SJSA1 (cell line): ENCODE measurements around the gene SLC44A5. TPM values are rescaled to one million over a fixed set of nuclear protein-coding genes. Genes with fewer than 3 reads are reported as not detected.
"Not testable (repeated sequence)": the region's sequence is repeated elsewhere in the genome, so short reads cannot be mapped to it uniquely, and the experiment has no call there.

Experiments
- DNase-seq, 2 experiments: peaks; one replicate each; pipeline ENCODE4 v3.0.0-alpha.2; 2015 to 2020; ENCODE audit warnings: low spot score in 2 of 2, low read depth in 1 of 2
- H3K27ac ChIP-seq: fragments of 250-450 bp; sonication (Bioruptor Pico); 2 replicates; pipeline ENCODE4 v1.5.1; 2020; ENCODE audit warnings: mild to moderate bottlenecking, moderate library complexity
- H3K27me3 ChIP-seq: fragments of 250-450 bp; sonication (Bioruptor Pico); replicated peaks from 2 replicates; pipeline ENCODE4 v1.5.1; 2020; ENCODE audit warnings: mild to moderate bottlenecking, moderate library complexity
- H3K36me3 ChIP-seq: fragments of 250-450 bp; sonication (Bioruptor Pico); 2 replicates; pipeline ENCODE4 v1.5.1; 2020; ENCODE audit warnings: mild to moderate bottlenecking
- H3K4me1 ChIP-seq: fragments of 250-450 bp; sonication (Bioruptor Pico); replicated peaks from 2 replicates; pipeline ENCODE4 v1.6.1; 2021; ENCODE audit warnings: mild to moderate bottlenecking
- H3K4me3 ChIP-seq: fragments of 250-450 bp; sonication (Bioruptor Pico); 2 replicates; pipeline ENCODE4 v1.5.1; 2020; ENCODE audit warnings: mild to moderate bottlenecking
- H3K9me3 ChIP-seq: fragments of 250-450 bp; sonication (Bioruptor Pico); replicated peaks from 2 replicates; pipeline ENCODE4 v1.5.1; 2020; ENCODE audit warnings: mild to moderate bottlenecking
- total RNA-seq: library from RNA; depleted of rRNA; stranded (reverse); fragments of >200 nt; shearing (Covaris generic); gene quantifications from 2 replicates; pipeline ENCODE4 v1.2.3, GENCODE V29; 2014

The SLC44A5 gene
- total RNA-seq, 1 experiment from 2014 or later: 0.05 TPM

- no peak for DNase-seq
- Histone ChIP-seq H3K27ac (no peak overlapping the region), H3K4me3 (no peak overlapping the region), H3K36me3 (no peaks in the 10 kb centered on the region), H3K27me3 (peaks cover 3% of the 10 kb centered on the region; the same call in 1 of the 2 replicates), H3K4me1 (no peaks in the 10 kb centered on the region), H3K9me3 (no peaks in the 10 kb centered on the region)
These were observed 399.3 kb downstream of the SLC44A5 start for GRCh38 chr1:75211648-75212047.

DNA sequence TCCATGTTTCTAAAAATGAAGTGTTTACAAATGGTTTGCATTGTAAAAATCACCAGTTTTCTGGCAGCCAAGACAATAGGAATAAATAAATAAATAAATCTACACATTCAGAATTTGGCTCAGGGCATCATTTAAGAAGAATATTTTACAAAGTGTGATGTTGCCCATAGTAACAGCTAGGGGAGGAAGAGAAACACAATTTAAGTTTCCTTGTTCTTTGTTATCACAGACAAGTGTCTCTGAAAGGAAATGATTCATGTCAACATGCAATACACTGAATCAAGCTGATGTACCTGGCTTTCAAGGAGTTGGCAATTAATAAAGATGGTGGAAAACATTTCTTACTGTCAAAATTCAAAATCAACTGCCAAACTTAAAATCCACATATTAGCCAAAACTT lies 402.1 kb downstream of the SLC44A5 start:
- H3K4me3 ChIP-seq: no peak overlapping the region
- H3K27me3 ChIP-seq: peaks cover 4% of the 10 kb centered on the region; the same call in 1 of the 2 replicates
- no peak overlapping the region for H3K27ac ChIP-seq
- H3K9me3 ChIP-seq: no peaks in the 10 kb centered on the region
- DNase-seq: no peak
- H3K4me1 ChIP-seq: no peaks in the 10 kb centered on the region
- H3K36me3 ChIP-seq: no peaks in the 10 kb centered on the region

DNA sequence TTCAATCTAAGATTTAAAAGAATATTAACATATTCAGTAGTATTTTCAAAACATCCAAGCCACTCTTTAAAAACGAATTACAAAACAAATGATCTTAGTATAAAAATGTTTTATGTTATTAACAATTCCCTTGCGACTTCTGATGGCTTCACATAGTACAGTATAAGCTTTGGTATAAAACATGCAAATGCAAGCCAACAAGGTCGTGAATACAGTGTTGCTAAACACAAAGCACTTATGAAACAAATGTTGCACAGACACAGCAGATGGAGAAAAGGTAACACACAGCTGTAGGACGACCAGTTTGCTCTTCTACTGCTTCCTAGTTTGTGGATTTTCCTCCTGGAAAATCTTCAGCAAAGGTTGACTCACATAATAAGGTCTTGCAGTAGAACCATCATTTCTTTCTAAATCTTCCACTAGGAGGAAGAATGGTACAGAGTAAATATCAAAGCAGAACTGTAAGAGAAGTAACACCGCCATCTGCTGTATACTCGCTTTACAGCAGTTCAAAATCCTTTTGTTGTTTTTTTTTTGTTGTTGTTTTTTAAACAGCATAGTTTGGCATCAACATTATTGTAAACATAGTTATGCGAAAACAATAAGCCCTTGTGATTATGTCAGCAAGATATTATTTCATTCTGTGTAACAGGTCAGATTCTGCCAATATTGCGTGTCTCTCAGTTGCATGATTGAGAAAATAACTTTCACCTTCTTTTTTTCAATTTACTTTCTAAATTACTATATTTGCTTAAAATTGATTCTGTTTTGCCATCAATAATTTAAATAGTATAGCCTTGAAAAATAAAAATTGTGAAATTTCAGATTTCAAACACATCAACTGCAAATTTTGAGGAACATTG lies 407.3 kb downstream of the SLC44A5 start:
- peak in 1 of 2 experiments; percentile 61 for DNase-seq
- no peak overlapping the region for H3K4me3 ChIP-seq

DNA sequence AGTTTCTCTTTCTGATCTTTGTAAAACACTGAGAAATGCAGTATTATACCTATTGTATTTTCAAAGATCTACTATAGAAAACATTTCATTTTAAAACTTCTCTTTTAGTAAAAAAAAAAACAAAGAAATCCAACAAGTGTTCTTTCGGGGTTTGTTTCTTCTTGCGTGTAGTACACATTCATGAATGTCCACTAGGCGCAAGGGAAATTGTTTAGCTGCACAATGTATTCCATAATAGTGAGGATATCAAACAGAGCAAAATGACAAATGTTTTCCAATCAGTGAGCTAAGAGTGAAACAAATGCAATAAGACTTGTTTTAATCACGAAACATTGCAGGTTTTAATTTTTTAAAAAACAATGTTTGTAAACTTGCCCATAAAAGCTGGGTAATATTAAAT lies 408.2 kb downstream of the SLC44A5 start:
- no peak for DNase-seq
- Histone ChIP-seq H3K36me3 (no peaks in the 10 kb centered on the region), H3K9me3 (no peaks in the 10 kb centered on the region), H3K27me3 (0 out of 2 replicates have a peak, but pooled peaks cover 4% of the 10 kb centered on the region), H3K27ac (no peak overlapping the region), H3K4me3 (no peak overlapping the region), H3K4me1 (no peaks in the 10 kb centered on the region)

More for the DNA sequence above, 407.3 kb downstream of the SLC44A5 start:
- Histone ChIP-seq H3K9me3 (no peaks in the 10 kb centered on the region), H3K4me1 (no peaks in the 10 kb centered on the region), H3K36me3 (no peaks in the 10 kb centered on the region), H3K27ac (no peak overlapping the region), H3K27me3 (0 out of 2 replicates have a peak, but pooled peaks cover 4% of the 10 kb centered on the region)

DNA sequence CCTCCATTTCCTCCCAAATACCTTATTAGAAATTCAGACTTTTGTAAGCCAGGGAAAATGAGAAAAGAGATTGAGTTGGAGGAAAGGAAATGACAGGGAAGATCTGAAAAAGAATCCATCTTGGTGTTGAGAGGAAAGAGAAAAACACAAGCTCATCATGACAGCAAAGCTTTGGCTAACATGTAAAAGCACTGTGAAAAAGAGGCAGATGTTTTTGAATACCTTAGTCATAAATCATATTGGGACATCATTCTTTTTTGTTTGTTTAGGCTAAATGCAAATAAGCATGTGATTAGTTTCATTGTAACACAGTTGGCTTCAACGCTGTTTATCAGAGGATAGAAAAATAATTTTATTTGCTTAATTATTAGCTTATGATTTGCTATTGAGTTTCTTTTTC lies 412.2 kb downstream of the SLC44A5 start:
- peaks cover 23% of the 10 kb centered on the region for H3K27me3 ChIP-seq
- no peaks in the 10 kb centered on the region for H3K9me3 ChIP-seq
- H3K27ac ChIP-seq: no peak overlapping the region
- H3K4me1 ChIP-seq: no peaks in the 10 kb centered on the region
- no peak overlapping the region for H3K4me3 ChIP-seq
- H3K36me3 ChIP-seq: no peaks in the 10 kb centered on the region
- no peak for DNase-seq

DNA sequence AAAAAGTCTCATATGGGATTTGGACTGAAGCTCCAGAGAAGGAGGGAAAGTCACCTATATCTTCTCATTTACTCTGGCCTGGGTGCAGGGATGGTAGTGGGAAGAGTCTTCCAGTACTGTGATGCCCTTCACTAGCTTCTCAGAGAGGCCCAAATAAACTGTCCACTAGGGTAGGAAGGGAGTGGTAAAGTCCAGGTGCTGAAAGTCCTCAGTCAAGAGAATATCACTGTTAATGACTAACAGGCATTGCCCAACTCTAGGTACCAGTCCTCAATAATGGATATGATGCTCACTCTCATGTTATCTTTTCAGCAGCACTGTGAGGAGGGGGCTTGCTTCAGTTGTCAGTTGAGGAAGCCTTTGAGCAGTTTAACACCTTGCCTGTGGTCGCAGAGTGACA lies 412.8 kb downstream of the SLC44A5 start:
- Histone ChIP-seq H3K9me3 (no peaks in the 10 kb centered on the region), H3K27me3 (peaks cover 29% of the 10 kb centered on the region), H3K4me1 (no peaks in the 10 kb centered on the region), H3K36me3 (no peaks in the 10 kb centered on the region), H3K4me3 (no peak overlapping the region), H3K27ac (no peak overlapping the region)
- no peak for DNase-seq

DNA sequence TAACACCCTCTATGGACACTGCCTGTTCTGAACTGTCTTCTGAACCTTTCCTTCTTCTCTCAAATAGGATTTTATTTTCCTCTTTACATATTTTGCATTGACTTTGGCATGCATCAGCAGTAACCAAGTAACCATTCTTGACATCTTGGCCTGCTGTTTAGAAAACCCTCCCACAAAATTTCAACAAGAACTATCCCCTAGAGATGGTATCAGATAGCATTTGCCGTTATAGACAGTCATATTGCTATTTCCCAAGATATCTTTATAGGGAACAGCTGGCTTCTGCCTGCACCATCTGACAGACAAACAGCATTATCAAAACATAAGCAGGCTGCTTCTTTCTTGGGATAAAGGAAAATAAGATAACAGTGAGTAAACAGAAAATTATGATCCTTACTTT lies 422.0 kb downstream of the SLC44A5 start:
- Histone ChIP-seq H3K4me1 (no peaks in the 10 kb centered on the region), H3K4me3 (no peak overlapping the region), H3K36me3 (no peaks in the 10 kb centered on the region), H3K27me3 (peaks cover 13% of the 10 kb centered on the region), H3K27ac (no peak overlapping the region), H3K9me3 (no peaks in the 10 kb centered on the region)
- no peak for DNase-seq

- H3K4me1 ChIP-seq, H3K27ac ChIP-seq, DNase-seq, H3K36me3 ChIP-seq, H3K9me3 ChIP-seq, H3K4me3 ChIP-seq, H3K27me3 ChIP-seq: not testable (repeated sequence)
These were observed 429.5 kb downstream of the SLC44A5 start for GRCh38 chr1:75181214-75181955.

DNA sequence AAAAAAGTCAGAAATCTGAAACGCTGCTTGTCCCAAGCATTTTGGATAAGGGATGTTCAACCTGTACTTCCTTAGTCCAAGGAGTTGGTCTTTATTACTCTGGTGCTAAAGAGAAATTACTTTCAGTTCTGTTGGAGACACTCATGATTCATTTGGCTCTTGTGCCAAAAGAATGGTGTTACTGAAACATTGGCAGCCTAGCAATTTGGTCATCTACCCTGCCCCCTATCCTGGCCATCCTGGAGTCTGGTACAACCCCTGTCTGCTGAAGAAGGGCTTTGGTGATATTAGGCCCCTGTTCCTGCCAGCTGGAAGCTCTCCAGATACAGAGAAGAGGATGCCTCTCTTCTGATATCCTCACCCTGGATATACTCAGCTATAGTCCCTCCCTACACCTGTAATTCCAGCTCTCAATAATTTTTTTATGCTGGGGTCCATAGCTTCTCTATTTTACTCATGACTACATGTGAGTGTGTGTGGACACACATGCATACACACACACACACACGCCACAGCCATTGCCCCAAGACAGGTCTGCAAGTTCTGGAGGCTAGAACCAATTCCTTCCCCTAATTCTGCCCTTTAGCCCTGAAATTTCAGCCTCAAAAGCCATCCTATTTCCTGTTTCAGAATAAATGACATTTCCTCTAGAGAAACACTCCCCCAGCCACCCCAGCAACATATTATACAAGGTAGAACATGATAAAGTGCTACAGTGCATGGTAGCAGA lies 436.7 kb downstream of the SLC44A5 start:
- H3K36me3 ChIP-seq: no peaks in the 10 kb centered on the region
- H3K4me1 ChIP-seq: no peaks in the 10 kb centered on the region
- no peaks in the 10 kb centered on the region for H3K27me3 ChIP-seq
- no peak overlapping the region for H3K27ac ChIP-seq
- H3K9me3 ChIP-seq: no peaks in the 10 kb centered on the region
- no peak overlapping the region for H3K4me3 ChIP-seq
- DNase-seq: no peak

- no peak for DNase-seq
- Histone ChIP-seq H3K27ac (no peak overlapping the region), H3K9me3 (no peaks in the 10 kb centered on the region), H3K36me3 (no peaks in the 10 kb centered on the region), H3K27me3 (no peaks in the 10 kb centered on the region), H3K4me1 (no peaks in the 10 kb centered on the region), H3K4me3 (no peak overlapping the region)
These were observed 438.4 kb downstream of the SLC44A5 start for GRCh38 chr1:75172556-75172955.

- no peak for DNase-seq
- Histone ChIP-seq H3K36me3 (no peaks in the 10 kb centered on the region), H3K4me1 (no peaks in the 10 kb centered on the region), H3K4me3 (no peak overlapping the region), H3K27ac (no peak overlapping the region), H3K9me3 (no peaks in the 10 kb centered on the region), H3K27me3 (no peaks in the 10 kb centered on the region)
These were observed 439.0 kb downstream of the SLC44A5 start for GRCh38 chr1:75171876-75172275.

GRCh38 chr1:75170981-75171380 lies 439.9 kb downstream of the SLC44A5 start:
- no peak overlapping the region for H3K4me3 ChIP-seq
- H3K27ac ChIP-seq: no peak overlapping the region
- H3K9me3 ChIP-seq: no peaks in the 10 kb centered on the region
- no peak for DNase-seq
- no peaks in the 10 kb centered on the region for H3K27me3 ChIP-seq
- no peaks in the 10 kb centered on the region for H3K36me3 ChIP-seq
- H3K4me1 ChIP-seq: no peaks in the 10 kb centered on the region

DNA sequence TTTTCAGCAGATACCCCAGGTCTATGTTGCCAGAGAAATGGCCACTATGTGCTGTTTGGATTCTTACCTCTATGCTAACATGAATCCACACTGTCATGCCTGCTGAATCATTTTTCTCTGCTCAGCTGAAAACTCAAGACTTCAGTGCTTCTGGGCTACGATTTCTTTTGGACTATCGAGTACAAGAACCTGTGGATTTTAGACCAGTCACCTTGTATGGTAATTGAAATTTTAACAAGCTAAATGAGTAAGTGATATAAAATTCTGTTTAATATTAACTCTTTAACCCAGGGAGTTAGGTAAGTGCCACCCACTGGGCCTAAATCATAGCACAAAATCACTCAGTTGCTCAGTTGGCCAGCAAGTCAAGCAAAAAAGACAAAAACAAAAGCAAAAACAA lies 440.9 kb downstream of the SLC44A5 start:
- Histone ChIP-seq H3K27ac (no peak overlapping the region), H3K4me3 (no peak overlapping the region), H3K9me3 (no peaks in the 10 kb centered on the region), H3K4me1 (no peaks in the 10 kb centered on the region), H3K27me3 (no peaks in the 10 kb centered on the region), H3K36me3 (no peaks in the 10 kb centered on the region)
- DNase-seq: no peak

DNA sequence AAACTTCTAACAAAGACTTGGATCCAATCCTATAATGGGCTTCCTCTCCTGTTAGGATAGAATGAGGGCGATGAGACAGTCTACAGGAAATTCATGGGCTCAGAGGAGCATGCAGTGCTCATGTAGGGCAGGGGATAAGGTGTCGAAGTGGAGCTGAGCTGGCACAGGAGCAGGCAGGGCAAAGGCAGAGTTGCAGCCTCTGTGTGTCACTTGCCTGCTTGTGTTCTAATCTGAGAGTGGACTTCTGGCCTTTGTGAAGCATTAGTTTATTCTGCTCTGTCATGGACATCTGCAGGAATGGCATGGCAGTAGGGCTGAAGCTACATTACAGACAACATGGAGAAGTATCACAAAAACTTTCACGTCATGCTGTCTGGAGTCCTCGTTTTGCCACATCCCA lies 444.1 kb downstream of the SLC44A5 start:
- H3K36me3 ChIP-seq: peaks cover 3% of the 10 kb centered on the region; the same call in 1 of the 2 replicates
- no peaks in the 10 kb centered on the region for H3K9me3 ChIP-seq
- no peaks in the 10 kb centered on the region for H3K4me1 ChIP-seq
- H3K4me3 ChIP-seq: no peak overlapping the region
- no peak for DNase-seq
- no peak overlapping the region for H3K27ac ChIP-seq
- no peaks in the 10 kb centered on the region for H3K27me3 ChIP-seq
